ENCODE measurements around the gene SLC35F6.

DNA sequence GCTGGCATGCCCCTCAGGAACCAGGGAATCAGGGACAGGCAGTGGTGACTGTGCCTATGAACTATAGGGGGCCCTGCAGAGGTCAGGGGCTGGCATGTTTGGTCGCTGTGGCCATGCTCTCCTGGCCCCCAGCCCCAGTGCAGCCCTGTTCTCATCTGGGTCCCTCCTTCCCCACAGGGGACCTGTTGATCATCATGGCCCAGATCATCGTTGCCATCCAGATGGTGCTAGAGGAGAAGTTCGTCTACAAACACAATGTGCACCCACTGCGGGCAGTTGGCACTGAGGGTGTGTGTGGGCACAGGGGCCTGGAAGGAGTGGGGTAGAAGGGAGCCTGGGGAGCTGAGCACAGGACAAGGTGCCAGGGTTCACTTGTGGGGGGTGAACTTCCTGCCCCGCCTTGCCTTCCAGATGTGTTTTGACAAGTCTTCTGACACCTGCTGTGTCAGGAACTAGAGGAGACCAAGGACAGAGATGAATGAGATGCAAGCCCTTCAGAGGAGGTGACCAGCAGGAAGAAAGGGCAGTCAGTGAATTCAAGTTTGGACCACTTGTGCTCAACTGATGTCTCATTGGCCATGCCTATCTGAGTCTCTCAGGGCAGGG lies 12.2 kb downstream of the SLC35F6 start:
- no peak for TF ChIP-seq EMX1 (CRISPR knock-in tag; IDR thresholded peaks at IDR 0.05)
- TF ChIP-seq, protein P1, sequence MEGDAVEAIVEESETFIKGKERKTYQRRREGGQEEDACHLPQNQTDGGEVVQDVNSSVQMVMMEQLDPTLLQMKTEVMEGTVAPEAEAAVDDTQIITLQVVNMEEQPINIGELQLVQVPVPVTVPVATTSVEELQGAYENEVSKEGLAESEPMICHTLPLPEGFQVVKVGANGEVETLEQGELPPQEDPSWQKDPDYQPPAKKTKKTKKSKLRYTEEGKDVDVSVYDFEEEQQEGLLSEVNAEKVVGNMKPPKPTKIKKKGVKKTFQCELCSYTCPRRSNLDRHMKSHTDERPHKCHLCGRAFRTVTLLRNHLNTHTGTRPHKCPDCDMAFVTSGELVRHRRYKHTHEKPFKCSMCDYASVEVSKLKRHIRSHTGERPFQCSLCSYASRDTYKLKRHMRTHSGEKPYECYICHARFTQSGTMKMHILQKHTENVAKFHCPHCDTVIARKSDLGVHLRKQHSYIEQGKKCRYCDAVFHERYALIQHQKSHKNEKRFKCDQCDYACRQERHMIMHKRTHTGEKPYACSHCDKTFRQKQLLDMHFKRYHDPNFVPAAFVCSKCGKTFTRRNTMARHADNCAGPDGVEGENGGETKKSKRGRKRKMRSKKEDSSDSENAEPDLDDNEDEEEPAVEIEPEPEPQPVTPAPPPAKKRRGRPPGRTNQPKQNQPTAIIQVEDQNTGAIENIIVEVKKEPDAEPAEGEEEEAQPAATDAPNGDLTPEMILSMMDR (IDR thresholded peaks at IDR 0.05) = no peak
- TF ChIP-seq, protein P2, sequence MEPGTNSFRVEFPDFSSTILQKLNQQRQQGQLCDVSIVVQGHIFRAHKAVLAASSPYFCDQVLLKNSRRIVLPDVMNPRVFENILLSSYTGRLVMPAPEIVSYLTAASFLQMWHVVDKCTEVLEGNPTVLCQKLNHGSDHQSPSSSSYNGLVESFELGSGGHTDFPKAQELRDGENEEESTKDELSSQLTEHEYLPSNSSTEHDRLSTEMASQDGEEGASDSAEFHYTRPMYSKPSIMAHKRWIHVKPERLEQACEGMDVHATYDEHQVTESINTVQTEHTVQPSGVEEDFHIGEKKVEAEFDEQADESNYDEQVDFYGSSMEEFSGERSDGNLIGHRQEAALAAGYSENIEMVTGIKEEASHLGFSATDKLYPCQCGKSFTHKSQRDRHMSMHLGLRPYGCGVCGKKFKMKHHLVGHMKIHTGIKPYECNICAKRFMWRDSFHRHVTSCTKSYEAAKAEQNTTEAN (CRISPR knock-in tag; IDR thresholded peaks at IDR 0.05) = no peak
- TF ChIP-seq JUN (CRISPR knock-in tag; IDR thresholded peaks at IDR 0.05) = no peak
- TF ChIP-seq ELF4 (CRISPR knock-in tag; IDR thresholded peaks at IDR 0.05; ENCODE audit: low read depth) = no peak
